ENCODE data around the gene GATAD1.

The GATAD1 gene

DNA sequence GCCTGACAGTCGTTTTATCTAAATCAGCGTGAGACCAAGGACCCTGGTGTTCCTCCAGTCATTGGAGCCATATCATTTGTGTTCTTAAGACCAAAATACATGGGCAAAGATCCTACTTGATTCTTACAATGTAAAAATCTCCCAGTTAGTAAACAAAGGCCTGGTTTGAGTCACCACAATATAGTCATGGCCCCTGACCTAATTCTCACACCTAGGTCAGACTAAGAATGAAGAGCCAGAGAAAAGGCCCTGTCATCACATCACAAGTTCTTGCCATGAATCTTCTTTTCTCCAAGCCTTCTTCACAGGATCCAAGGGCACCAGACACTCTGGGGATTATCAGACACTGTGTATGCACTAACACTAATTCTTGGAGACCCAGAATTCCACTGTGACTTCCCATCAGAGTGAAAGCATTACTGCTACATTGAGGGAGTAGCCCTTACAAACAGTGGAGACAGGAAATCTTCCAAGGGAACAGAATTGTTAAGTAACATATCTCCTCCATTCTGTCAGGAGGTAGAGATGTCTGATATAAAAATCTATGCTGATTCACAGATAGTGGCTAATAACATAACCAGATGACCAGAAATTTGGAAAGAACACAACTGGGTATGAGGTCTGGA is 38.1 kb downstream of the GATAD1 start:
- DNase-seq: no peak

DNA sequence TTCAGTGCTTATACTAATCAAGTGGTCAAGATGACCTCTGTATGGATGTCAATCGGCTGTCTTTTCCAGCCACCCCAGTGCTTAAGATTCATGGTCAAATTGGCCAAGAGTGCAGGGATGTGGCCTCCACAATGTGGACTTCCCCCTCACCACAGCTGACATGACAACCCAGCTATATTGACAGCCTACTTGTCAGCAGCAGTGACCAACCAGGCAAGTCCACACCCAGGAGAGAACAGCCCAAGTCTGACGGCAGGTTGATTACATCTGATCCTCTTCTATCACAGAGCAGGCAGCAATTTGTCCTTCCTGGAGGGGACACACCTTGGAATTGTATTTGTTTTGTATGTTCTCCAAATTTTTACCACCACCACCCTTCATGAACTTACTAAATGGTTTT is 38.7 kb downstream of the GATAD1 start:
- no peak for DNase-seq

DNA sequence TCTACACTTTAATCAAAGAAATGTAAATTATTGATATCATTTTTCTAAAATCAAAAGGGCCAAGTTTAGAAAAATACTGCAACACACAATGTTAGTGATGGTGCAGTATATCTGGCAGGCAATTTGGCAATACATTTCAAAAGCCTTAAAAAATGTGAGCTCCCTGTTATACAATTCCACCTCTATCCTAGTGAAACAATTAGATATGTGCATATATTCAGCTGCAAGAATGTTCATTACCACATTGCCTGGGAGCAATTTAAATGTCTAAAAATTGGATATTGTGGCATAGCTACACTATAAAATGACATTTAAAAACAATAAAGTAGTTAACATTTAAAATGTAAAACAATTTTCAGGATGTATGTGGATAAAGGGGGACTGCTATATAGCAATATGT is 40.5 kb downstream of the GATAD1 start:
- DNase-seq: no peak

DNA sequence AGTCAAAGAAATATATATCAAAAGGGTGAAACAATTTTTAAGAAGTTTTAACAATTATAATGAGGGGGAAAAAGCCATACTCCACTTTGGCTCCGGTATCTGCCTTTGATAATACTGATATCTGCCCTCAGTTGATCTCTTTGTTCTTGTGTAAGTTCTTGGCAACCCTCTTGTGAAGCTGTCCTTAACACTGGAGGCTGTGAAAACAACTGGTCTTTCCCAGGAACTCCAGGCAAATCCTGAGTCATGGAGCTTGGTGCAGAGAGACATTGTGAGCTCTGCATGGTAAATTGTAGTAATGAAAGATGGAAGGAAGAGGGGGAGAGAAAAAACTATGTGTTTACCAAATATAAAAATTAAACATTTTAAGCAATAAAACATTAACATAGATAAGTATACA is 42.4 kb downstream of the GATAD1 start:
- DNase-seq: no peak

DNA sequence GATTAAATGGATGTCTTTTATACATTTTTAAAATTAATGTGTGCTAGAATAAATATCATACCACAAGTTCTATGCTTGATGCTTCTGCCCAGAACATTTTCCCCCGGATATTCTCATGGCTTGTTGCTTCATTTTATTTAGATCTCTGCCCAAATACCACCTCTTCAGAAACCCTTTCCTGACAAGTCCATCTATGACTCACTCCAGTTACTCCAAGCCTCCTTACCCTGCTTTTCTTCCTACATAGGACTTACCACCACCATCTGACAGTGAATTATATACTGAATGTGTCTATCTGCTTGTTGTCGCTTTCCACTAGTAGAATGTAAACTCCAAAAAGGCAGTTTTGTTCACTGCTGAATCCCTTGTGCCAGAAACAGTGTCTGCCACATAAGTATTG is 49.6 kb downstream of the GATAD1 start:
- no peak for DNase-seq

DNA sequence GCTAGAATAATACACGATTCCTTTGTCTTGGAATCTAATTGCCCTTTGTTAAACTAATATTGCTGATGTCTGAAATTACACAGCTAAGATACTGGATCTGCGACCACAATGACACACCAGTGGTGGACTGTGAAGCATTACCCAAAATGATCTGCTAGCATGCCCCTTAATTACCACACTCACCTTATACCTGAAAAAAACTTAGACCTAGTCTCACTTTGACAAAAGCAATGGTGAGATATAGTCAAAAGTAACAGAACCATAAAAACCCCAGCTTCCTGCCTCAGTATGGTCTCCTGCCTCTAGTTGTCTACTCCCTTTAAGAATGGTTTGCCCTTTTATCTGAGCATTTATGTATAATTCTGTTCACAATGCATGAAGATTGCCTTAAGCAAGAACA is 51.3 kb downstream of the GATAD1 start:
- DNase-seq: no peak

DNA sequence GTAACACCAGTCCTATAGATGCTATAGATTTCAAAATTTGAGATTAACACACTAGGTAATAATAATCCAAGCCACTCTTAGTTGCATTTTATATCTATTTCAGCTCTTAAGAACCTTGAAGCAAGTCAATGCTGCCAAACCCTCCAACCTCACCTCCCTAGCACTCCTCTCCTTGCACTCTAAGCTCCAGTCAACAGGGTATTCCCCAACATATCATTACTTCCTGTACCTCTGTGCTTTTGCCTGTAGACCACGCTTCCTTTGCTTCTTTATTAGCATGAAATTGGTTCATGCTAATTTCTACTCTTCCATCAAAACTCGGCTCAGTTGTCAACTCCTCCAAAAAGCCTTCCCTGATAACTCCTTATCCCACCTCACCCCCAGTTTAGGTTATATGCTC is 56.5 kb downstream of the GATAD1 start:
- no peak for DNase-seq

DNA sequence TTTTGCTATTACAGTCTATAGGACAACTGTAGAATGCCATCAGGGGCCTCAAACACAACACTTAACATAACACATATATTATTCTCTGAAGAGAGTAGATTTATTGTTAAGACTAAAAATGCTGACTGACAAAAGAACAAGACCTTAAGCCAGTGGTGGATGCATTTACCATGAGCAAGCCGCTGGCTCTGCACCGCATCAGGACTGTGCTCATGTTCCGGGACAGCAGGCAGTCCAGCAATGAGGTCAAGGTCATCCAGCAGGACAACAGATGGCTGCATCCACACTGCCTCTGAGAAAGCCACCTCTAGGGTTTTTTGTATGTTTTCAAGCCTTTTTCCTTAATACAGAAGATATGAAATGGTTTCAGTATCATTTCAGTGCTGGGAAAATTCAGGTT is 57.3 kb downstream of the GATAD1 start:
- DNase-seq: no peak

DNA sequence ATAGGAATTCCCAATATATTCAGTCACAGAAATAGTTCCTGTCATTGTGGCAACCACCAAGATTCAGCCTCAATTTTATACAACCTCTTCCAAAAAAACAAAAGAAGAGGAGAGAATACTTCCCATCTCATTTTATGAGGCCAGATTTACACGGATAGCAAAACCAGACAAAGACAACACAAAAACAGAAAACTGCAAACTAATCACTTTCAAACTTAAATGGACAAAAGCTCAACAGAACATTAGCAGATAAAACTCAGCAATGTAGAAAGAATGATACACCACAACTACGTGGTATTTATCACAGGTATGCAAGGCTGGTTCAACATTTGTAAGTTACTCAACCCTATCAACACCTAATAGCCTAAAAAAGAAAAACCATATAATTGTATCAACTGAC is 59.1 kb downstream of the GATAD1 start:
- DNase-seq: no peak

DNA sequence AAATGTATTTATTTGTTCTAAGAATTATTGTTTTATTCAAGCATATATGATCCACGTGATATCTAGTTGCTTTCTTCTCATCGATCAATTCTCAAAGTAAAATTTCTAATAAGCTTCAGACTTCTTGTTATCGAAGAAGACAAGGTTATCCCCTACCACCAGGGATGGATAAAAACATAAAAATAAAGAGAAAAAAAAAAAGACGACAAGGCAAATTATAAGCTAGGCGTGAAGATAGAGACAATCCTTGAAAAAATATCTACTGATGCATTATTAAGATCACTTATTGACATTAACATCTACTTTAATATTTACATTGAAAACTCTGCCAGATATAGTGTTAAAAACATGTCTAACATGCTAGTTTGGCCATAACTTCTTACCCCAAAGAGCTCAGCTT is 61.7 kb downstream of the GATAD1 start:
- no peak for DNase-seq

Data from NCI-H1694 (cell line).